ENCODE measurements around the gene KCTD18. TPM values are rescaled to one million over a fixed set of nuclear protein-coding genes. Genes with fewer than 3 reads are reported as not detected.

KCTD18 gene
- total RNA-seq, 1 donor from 2014 or later, result 17.6 TPM

GRCh38 chr2:200528228-200528627 is 18.4 kb upstream of the KCTD18 start:
- Mint-ChIP-seq H3K4me3 (ENCODE audit: unreplicated experiment) (no peak overlapping the region), H3K9me3 (ENCODE audit: low read depth) (no peaks in the 10 kb centered on the region), H3K27me3 (ENCODE audit: low read depth) (peaks cover 4% of the 10 kb centered on the region), H3K4me1 (ENCODE audit: low read depth) (peaks cover 15% of the 10 kb centered on the region), H3K36me3 (ENCODE audit: low read depth) (no peaks in the 10 kb centered on the region), H3K27ac (ENCODE audit: unreplicated experiment) (no peak overlapping the region)
- TF ChIP-seq CTCF (IDR thresholded peaks at IDR 0.05), result no peak
- DNase-seq (ENCODE audit: low spot score), result no peak

- TF ChIP-seq CTCF (IDR thresholded peaks at IDR 0.05), result peak; percentile 46
- Mint-ChIP-seq H3K4me1 (ENCODE audit: low read depth) (peaks cover 15% of the 10 kb centered on the region), H3K9me3 (ENCODE audit: low read depth) (no peaks in the 10 kb centered on the region), H3K27me3 (ENCODE audit: low read depth) (peaks cover 6% of the 10 kb centered on the region), H3K27ac (ENCODE audit: unreplicated experiment) (peak within 1 kb of the TSS; percentile 90), H3K4me3 (ENCODE audit: unreplicated experiment) (peak within 1 kb of the TSS; percentile 93), H3K36me3 (ENCODE audit: low read depth) (no peaks in the 10 kb centered on the region)
- peak; percentile 97 for DNase-seq (ENCODE audit: low spot score)
Measured at GRCh38 chr2:200525882-200526651, 16.2 kb upstream of the KCTD18 start, which contains the start of gene SGO2. SGO2 (plus strand) TSS chr2:200526207; CDS start chr2:200532976, 6,769 bp downstream.

- DNase-seq (ENCODE audit: low spot score), result no peak
- TF ChIP-seq CTCF (IDR thresholded peaks at IDR 0.05), result no peak
- H3K4me1 Mint-ChIP-seq (ENCODE audit: low read depth), result peaks cover 15% of the 10 kb centered on the region
- peaks cover 6% of the 10 kb centered on the region for H3K27me3 Mint-ChIP-seq (ENCODE audit: low read depth)
- peak overlapping the region; percentile 93 for H3K4me3 Mint-ChIP-seq (ENCODE audit: unreplicated experiment)
- H3K36me3 Mint-ChIP-seq (ENCODE audit: low read depth), result no peaks in the 10 kb centered on the region
- peak overlapping the region; percentile 90 for H3K27ac Mint-ChIP-seq (ENCODE audit: unreplicated experiment)
- H3K9me3 Mint-ChIP-seq (ENCODE audit: low read depth), result no peaks in the 10 kb centered on the region
Measured at GRCh38 chr2:200525551-200525881, 15.6 kb upstream of the KCTD18 start.

GRCh38 chr2:200525066-200525465 is 15.2 kb upstream of the KCTD18 start:
- Mint-ChIP-seq H3K4me1 (ENCODE audit: low read depth) (peaks cover 15% of the 10 kb centered on the region), H3K36me3 (ENCODE audit: low read depth) (no peaks in the 10 kb centered on the region), H3K9me3 (ENCODE audit: low read depth) (no peaks in the 10 kb centered on the region), H3K27ac (ENCODE audit: unreplicated experiment) (no peak overlapping the region), H3K27me3 (ENCODE audit: low read depth) (peaks cover 6% of the 10 kb centered on the region), H3K4me3 (ENCODE audit: unreplicated experiment) (peak overlapping the region; percentile 93)
- no peak for DNase-seq (ENCODE audit: low spot score)
- no peak for TF ChIP-seq CTCF (IDR thresholded peaks at IDR 0.05)

GRCh38 chr2:200523604-200524003 is 13.7 kb upstream of the KCTD18 start:
- H3K4me3 Mint-ChIP-seq (ENCODE audit: unreplicated experiment), result no peak overlapping the region
- no peak overlapping the region for H3K27ac Mint-ChIP-seq (ENCODE audit: unreplicated experiment)
- H3K36me3 Mint-ChIP-seq (ENCODE audit: low read depth), result no peaks in the 10 kb centered on the region
- TF ChIP-seq CTCF (IDR thresholded peaks at IDR 0.05), result no peak
- peaks cover 15% of the 10 kb centered on the region for H3K4me1 Mint-ChIP-seq (ENCODE audit: low read depth)
- H3K9me3 Mint-ChIP-seq (ENCODE audit: low read depth), result no peaks in the 10 kb centered on the region
- peaks cover 6% of the 10 kb centered on the region for H3K27me3 Mint-ChIP-seq (ENCODE audit: low read depth)
- DNase-seq (ENCODE audit: low spot score), result no peak
